ENCODE data around the gene PRSS36. TPM values are rescaled to one million over a fixed set of nuclear protein-coding genes. Genes with fewer than 3 reads are reported as not detected.

Gene PRSS36
- polyA plus RNA-seq, 1 donor from 2014 or later = 2.0 TPM

DNA sequence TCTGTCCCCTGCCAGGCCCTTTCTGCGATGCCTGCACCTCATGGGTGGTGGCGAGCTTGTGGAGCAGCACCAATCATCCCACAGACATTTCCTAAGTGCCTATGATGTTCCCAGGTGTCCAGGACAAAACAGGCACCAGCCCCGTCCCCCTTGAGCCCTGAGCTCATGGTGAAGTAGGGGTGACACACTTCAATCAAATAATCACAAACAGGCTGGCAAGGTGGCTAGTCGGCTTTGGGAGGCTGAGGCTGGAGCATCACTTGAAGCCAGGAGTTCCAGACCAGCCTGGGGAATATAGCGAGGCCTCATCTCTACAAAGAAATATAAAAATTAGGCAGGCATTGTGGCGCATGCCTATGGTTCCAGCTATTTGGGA, 13.6 kb downstream of the PRSS36 start:
- no peaks in the 10 kb centered on the region for H3F3A ChIP-seq (ENCODE audit: insufficient read depth, low read length, poor library complexity, severe bottlenecking)
- H3K27me3 ChIP-seq (ENCODE audit: insufficient read depth, low read depth, low read length) = no peaks in the 10 kb centered on the region
- H3K9ac ChIP-seq (ENCODE audit: low read length) = no peak overlapping the region
- no peaks in the 10 kb centered on the region for H3K36me3 ChIP-seq (ENCODE audit: insufficient read depth, low read length)
- no peak overlapping the region for H3K4me2 ChIP-seq (ENCODE audit: low read length)
- no peaks in the 10 kb centered on the region for H3K79me2 ChIP-seq (replicated peaks; ENCODE audit: insufficient read depth, low read length)
- no peaks in the 10 kb centered on the region for H4K20me1 ChIP-seq (ENCODE audit: insufficient read depth)
- no peaks in the 10 kb centered on the region for H3K9me2 ChIP-seq (ENCODE audit: insufficient read depth, low read length)
- no peak overlapping the region for H3K27ac ChIP-seq (ENCODE audit: low read length)
- TF ChIP-seq, protein P1, sequence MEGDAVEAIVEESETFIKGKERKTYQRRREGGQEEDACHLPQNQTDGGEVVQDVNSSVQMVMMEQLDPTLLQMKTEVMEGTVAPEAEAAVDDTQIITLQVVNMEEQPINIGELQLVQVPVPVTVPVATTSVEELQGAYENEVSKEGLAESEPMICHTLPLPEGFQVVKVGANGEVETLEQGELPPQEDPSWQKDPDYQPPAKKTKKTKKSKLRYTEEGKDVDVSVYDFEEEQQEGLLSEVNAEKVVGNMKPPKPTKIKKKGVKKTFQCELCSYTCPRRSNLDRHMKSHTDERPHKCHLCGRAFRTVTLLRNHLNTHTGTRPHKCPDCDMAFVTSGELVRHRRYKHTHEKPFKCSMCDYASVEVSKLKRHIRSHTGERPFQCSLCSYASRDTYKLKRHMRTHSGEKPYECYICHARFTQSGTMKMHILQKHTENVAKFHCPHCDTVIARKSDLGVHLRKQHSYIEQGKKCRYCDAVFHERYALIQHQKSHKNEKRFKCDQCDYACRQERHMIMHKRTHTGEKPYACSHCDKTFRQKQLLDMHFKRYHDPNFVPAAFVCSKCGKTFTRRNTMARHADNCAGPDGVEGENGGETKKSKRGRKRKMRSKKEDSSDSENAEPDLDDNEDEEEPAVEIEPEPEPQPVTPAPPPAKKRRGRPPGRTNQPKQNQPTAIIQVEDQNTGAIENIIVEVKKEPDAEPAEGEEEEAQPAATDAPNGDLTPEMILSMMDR (IDR thresholded peaks at IDR 0.05; ENCODE audit: poor library complexity, severe bottlenecking) = no peak
- TF ChIP-seq RAD21 (conservative IDR thresholded peaks at IDR 0.05) = no peak
- TF ChIP-seq EP300 (conservative IDR thresholded peaks at IDR 0.05; ENCODE audit: poor library complexity, severe bottlenecking) = no peak
- TF ChIP-seq SMC3 (conservative IDR thresholded peaks at IDR 0.05; ENCODE audit: poor library complexity) = no peak
- no peak for TF ChIP-seq EZH2 (IDR thresholded peaks at IDR 0.05; ENCODE audit: borderline replicate concordance, insufficient read depth, low read length, poor library complexity, severe bottlenecking)
- TF ChIP-seq, protein P2, sequence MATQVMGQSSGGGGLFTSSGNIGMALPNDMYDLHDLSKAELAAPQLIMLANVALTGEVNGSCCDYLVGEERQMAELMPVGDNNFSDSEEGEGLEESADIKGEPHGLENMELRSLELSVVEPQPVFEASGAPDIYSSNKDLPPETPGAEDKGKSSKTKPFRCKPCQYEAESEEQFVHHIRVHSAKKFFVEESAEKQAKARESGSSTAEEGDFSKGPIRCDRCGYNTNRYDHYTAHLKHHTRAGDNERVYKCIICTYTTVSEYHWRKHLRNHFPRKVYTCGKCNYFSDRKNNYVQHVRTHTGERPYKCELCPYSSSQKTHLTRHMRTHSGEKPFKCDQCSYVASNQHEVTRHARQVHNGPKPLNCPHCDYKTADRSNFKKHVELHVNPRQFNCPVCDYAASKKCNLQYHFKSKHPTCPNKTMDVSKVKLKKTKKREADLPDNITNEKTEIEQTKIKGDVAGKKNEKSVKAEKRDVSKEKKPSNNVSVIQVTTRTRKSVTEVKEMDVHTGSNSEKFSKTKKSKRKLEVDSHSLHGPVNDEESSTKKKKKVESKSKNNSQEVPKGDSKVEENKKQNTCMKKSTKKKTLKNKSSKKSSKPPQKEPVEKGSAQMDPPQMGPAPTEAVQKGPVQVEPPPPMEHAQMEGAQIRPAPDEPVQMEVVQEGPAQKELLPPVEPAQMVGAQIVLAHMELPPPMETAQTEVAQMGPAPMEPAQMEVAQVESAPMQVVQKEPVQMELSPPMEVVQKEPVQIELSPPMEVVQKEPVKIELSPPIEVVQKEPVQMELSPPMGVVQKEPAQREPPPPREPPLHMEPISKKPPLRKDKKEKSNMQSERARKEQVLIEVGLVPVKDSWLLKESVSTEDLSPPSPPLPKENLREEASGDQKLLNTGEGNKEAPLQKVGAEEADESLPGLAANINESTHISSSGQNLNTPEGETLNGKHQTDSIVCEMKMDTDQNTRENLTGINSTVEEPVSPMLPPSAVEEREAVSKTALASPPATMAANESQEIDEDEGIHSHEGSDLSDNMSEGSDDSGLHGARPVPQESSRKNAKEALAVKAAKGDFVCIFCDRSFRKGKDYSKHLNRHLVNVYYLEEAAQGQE (IDR thresholded peaks at IDR 0.05; ENCODE audit: borderline replicate concordance) = no peak
- TF ChIP-seq POLR2AphosphoS5 (IDR thresholded peaks at IDR 0.05) = no peak
- no peak for TF ChIP-seq TAF1 (IDR thresholded peaks at IDR 0.05; ENCODE audit: low read depth)
- no peak for TF ChIP-seq MXI1 (conservative IDR thresholded peaks at IDR 0.05; ENCODE audit: poor library complexity, severe bottlenecking)
- H3K9me3 ChIP-seq (ENCODE audit: low read length) = no peaks in the 10 kb centered on the region
- no peak overlapping the region for H2AFZ ChIP-seq (ENCODE audit: low read depth, low read length)
- H3K4me3 ChIP-seq (ENCODE audit: low read length) = no peak overlapping the region

DNA sequence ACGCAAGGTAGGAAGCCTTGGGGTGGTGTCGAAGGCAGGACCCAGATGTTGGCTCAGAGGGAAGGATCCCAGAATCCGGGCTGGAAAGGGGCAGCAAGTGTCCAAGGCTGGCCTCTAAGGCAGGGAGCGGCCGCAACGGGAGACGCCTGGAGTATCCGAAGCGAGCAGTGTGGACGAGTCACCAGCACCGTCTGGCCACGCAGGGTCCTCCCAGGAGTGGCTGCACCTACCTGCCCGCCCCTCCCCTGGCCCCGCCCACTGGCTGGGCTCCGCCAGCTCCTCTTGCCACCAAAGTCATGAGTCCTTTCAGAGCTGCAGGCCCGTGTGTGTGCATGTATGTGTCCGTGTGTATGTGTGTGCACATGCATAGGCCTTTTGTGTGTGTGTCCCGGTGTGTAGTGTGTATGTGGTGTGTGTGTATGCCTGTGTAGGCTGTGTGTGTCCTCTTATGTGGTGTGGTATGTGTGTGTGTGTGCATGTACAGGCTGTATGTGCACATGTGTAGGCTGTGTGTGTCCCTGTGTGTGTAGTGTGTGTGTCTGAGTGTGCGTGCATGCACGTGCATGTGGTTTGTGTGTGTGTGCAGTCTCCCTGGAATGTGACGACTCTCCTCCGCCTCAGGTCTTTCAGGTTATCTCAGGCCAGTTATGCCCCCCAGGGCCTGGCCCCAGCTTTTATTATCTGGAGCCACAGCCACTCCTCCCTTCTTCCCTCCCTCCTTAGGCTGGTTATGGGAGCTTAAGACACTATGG, 14.2 kb downstream of the PRSS36 start, which contains the start of gene PRSS8:
PRSS8 (minus strand) TSS at position 193 of the 752 bp plus-strand sequence. CDS start 229 bp downstream, outside the sequence.
- Histone ChIP-seq H3K9ac (ENCODE audit: low read length) (no peak within 1 kb of the TSS), H3K4me2 (ENCODE audit: low read length) (no peak within 1 kb of the TSS), H3F3A (ENCODE audit: insufficient read depth, low read length, poor library complexity, severe bottlenecking) (no peaks in the 10 kb centered on the region), H3K9me2 (ENCODE audit: insufficient read depth, low read length) (no peaks in the 10 kb centered on the region), H3K79me2 (replicated peaks; ENCODE audit: insufficient read depth, low read length) (no peaks in the 10 kb centered on the region), H4K20me1 (ENCODE audit: insufficient read depth) (no peaks in the 10 kb centered on the region), H3K27ac (ENCODE audit: low read length) (no peak within 1 kb of the TSS), H3K27me3 (ENCODE audit: insufficient read depth, low read depth, low read length) (no peaks in the 10 kb centered on the region), H3K9me3 (ENCODE audit: low read length) (no peaks in the 10 kb centered on the region), H3K36me3 (ENCODE audit: insufficient read depth, low read length) (no peaks in the 10 kb centered on the region), H2AFZ (ENCODE audit: low read depth, low read length) (no peak within 1 kb of the TSS), H3K4me3 (ENCODE audit: low read length) (no peak within 1 kb of the TSS)
- TF ChIP-seq POLR2AphosphoS5 (IDR thresholded peaks at IDR 0.05) (no peak), RAD21 (conservative IDR thresholded peaks at IDR 0.05) (no peak)

Data from neural cell (in vitro differentiated cells).